T-cell (primary cell): ENCODE data around the gene CACNG4. TPM values are rescaled to one million over a fixed set of nuclear protein-coding genes. Genes with fewer than 3 reads are reported as not detected.

Experiments used
- ATAC-seq, 4 experiments: fragments of 200-7000 bp in 3 of 4; fragments of 150-1000 bp in 1 of 4; cut with Tn5 transposase; replicated peaks in 1 of 4; 1 replicate in 3 of 4; 2 replicates in 1 of 4; pipeline ENCODE4 v1.10.0; 2021; ENCODE audit warnings: moderate library complexity in 3 of 4, mild to moderate bottlenecking in 2 of 4, moderate number of reproducible peaks in 1 of 4
- CTCF ChIA-PET, 2 donors: fragments of 300-600 bp; sonication (Branson Sonifier 250); formaldehyde crosslinking; loops; one replicate each; lab custom pipeline; 2022; ENCODE audit warnings: antibody characterized with exemption in 2 of 2; lab: Charles Lee
- POLR2A ChIA-PET, 2 donors: fragments of 300-600 bp; sonication (Branson Sonifier 250); formaldehyde crosslinking; loops; one replicate each; lab custom pipeline; 2022; ENCODE audit warnings: antibody characterized with exemption in 2 of 2; lab: Charles Lee
- DNase-seq, 35 experiments: peaks; one replicate each; pipeline versions ENCODE4 v3.0.0 to v3.0.0-alpha.2; 2013 to 2023
- H3K27ac ChIP-seq: one replicate; pipeline ENCODE4 v1.5.1; 2013; ENCODE audit warnings: low read length
- H3K27me3 ChIP-seq, 2 experiments: replicated peaks in 1 of 2; 1 replicate in 1 of 2; 2 replicates in 1 of 2; pipeline versions ENCODE4 v1.6.1 to v1.7.0; 2013; ENCODE audit warnings: low read length in 1 of 2, mixed read lengths in 1 of 2; ENCODE audit not compliant: control insufficient read depth in 2 of 2, insufficient read depth in 2 of 2; ENCODE audit errors: extremely low read depth in 1 of 2
- H3K36me3 ChIP-seq, 2 donors: 1 replicate in 1 of 2; 2 replicates in 1 of 2; pipeline versions ENCODE4 v1.6.1 to v1.7.0; 2013; ENCODE audit warnings: low read length in 1 of 2; ENCODE audit not compliant: control insufficient read depth in 2 of 2, insufficient read depth in 1 of 2; ENCODE audit errors: extremely low read depth in 1 of 2
- H3K4me1 ChIP-seq, 2 experiments: 1 replicate in 1 of 2; 2 replicates in 1 of 2; pipeline versions ENCODE4 v1.6.1 to v1.7.0; 2013; ENCODE audit warnings: low read length in 2 of 2, mixed read lengths in 1 of 2; ENCODE audit not compliant: insufficient read depth in 2 of 2, control insufficient read depth in 1 of 2; ENCODE audit errors: extremely low read depth in 1 of 2
- H3K4me3 ChIP-seq, 2 donors: 1 replicate in 1 of 2; 2 replicates in 1 of 2; pipeline versions ENCODE4 v1.5.1 to v1.7.0; 2013; ENCODE audit warnings: mild to moderate bottlenecking in 2 of 2, low read length in 1 of 2, moderate library complexity in 1 of 2; ENCODE audit not compliant: control insufficient read depth in 1 of 2; ENCODE audit errors: extremely low read depth in 1 of 2
- H3K9me3 ChIP-seq: 2 replicates; pipeline ENCODE4 v1.7.0; 2013
- H3K27ac Mint-ChIP-seq, 2 donors: one replicate each; pipeline ENCODE4 v1.8.0; 2020 to 2021; ENCODE audit warnings: mild to moderate bottlenecking in 2 of 2, mixed read lengths in 2 of 2
- H3K27me3 Mint-ChIP-seq, 2 donors: one replicate each; pipeline ENCODE4 v1.8.0; 2021 to 2022; ENCODE audit warnings: mixed read lengths in 2 of 2
- H3K36me3 Mint-ChIP-seq: one replicate; pipeline ENCODE4 v1.8.0; 2021; ENCODE audit warnings: mixed read lengths
- H3K4me1 Mint-ChIP-seq, 3 donors: one replicate each; pipeline ENCODE4 v1.8.0; 2020 to 2022; ENCODE audit warnings: mixed read lengths in 3 of 3, mild to moderate bottlenecking in 1 of 3
- H3K4me3 Mint-ChIP-seq, 3 donors: one replicate each; pipeline ENCODE4 v1.8.0; 2020 to 2022; ENCODE audit warnings: mild to moderate bottlenecking in 3 of 3, mixed read lengths in 3 of 3, moderate library complexity in 3 of 3
- H3K9me3 Mint-ChIP-seq, 3 donors: one replicate each; pipeline ENCODE4 v1.8.0; 2020 to 2022; ENCODE audit warnings: mixed read lengths in 3 of 3
- WGBS: methylation state at CpG from one replicate; pipeline ENCODE4 v1.1.5; 2013; ENCODE audit warnings: missing lambda C conversion rate; ENCODE audit not compliant: insufficient coverage; 5-methylcytosine and 5-hydroxymethylcytosine counted together
- total RNA-seq, 35 experiments: library from RNA in 6 of 35; stranded (reverse) in 6 of 35; fragments of 120-200 nt in 1 of 35; gene quantifications; one replicate each; pipeline versions ENCODE4 v1.2.1 to v1.2.4 and lab custom pipeline; 2013 to 2026

Gene CACNG4
- total RNA-seq, 5 donors from 2014 or later (not counting 1 experiment from before 2014, with no cell fraction given), result 0.06 to 0.20 (median 0.13) TPM; not detected in 2

GRCh38 chr17:67056746-67057490 is 92.4 kb downstream of the CACNG4 start:
- Histone ChIP-seq H3K4me3 (no peak overlapping the region), H3K36me3 (no peaks in the 10 kb centered on the region), H3K9me3 (no peaks in the 10 kb centered on the region), H3K4me1 (no peaks in the 10 kb centered on the region), H3K27me3 (no peaks in the 10 kb centered on the region), H3K27ac (no peak overlapping the region)
- DNase-seq (no peak), ATAC-seq (no peak)
- Mint-ChIP-seq H3K36me3 (peaks cover 13% of the 10 kb centered on the region), H3K4me3 (no peak overlapping the region), H3K27me3 (no peaks in the 10 kb centered on the region), H3K27ac (no peak overlapping the region), H3K9me3 (no peaks in the 10 kb centered on the region), H3K4me1 (no peaks in the 10 kb centered on the region)
- WGBS, result 93% methylated on average over 16 of the region's 18 CpGs
- CTCF ChIA-PET, result no interaction called here
- POLR2A ChIA-PET, result no interaction called here

GRCh38 chr17:67058036-67058435 is 93.5 kb downstream of the CACNG4 start:
- no peaks in the 10 kb centered on the region for H3K9me3 ChIP-seq
- Mint-ChIP-seq H3K27me3 (no peaks in the 10 kb centered on the region), H3K9me3 (no peaks in the 10 kb centered on the region), H3K36me3 (peaks cover 18% of the 10 kb centered on the region), H3K4me3 (no peak overlapping the region), H3K27ac (no peak overlapping the region), H3K4me1 (no peaks in the 10 kb centered on the region)
- H3K27ac ChIP-seq, result no peak overlapping the region
- H3K4me3 ChIP-seq, result no peak overlapping the region
- H3K27me3 ChIP-seq, result no peaks in the 10 kb centered on the region
- no peaks in the 10 kb centered on the region for H3K4me1 ChIP-seq
- no peaks in the 10 kb centered on the region for H3K36me3 ChIP-seq
- DNase-seq, result no peak
- WGBS, result 100% methylated on average over 2 of the region's 8 CpGs
- CTCF ChIA-PET, result no interaction called here
- POLR2A ChIA-PET, result interaction anchor here in 1 of 2 donors (0.7 kb wide), 1 partner anchor 837 kb away, joined by 8 read pairs; no protein-coding TSS in a partner anchor
- no peak for ATAC-seq

GRCh38 chr17:67059372-67059771 is 94.9 kb downstream of the CACNG4 start:
- peaks cover 23% of the 10 kb centered on the region for H3K36me3 Mint-ChIP-seq
- Histone ChIP-seq H3K27me3 (no peaks in the 10 kb centered on the region), H3K4me1 (no peaks in the 10 kb centered on the region), H3K36me3 (no peaks in the 10 kb centered on the region), H3K9me3 (no peaks in the 10 kb centered on the region), H3K27ac (no peak overlapping the region), H3K4me3 (no peak overlapping the region)
- WGBS, result 94% methylated on average over 5 of the region's 6 CpGs
- POLR2A ChIA-PET, result interaction anchor here in 1 of 2 donors (0.7 kb wide), 1 partner anchor 113 kb away, joined by 3 read pairs; no protein-coding TSS in a partner anchor
- no peaks in the 10 kb centered on the region for H3K27me3 Mint-ChIP-seq
- H3K4me3 Mint-ChIP-seq, result no peak overlapping the region
- no peak overlapping the region for H3K27ac Mint-ChIP-seq
- ATAC-seq, result no peak
- no peaks in the 10 kb centered on the region for H3K9me3 Mint-ChIP-seq
- H3K4me1 Mint-ChIP-seq, result no peaks in the 10 kb centered on the region
- CTCF ChIA-PET, result no interaction called here
- DNase-seq, result no peak

GRCh38 chr17:67063141-67063540 is 98.6 kb downstream of the CACNG4 start:
- Mint-ChIP-seq H3K36me3 (peaks cover 32% of the 10 kb centered on the region), H3K27me3 (no peaks in the 10 kb centered on the region), H3K27ac (no peak overlapping the region), H3K4me1 (no peaks in the 10 kb centered on the region), H3K4me3 (no peak overlapping the region), H3K9me3 (no peaks in the 10 kb centered on the region)
- CTCF ChIA-PET, result no interaction called here
- Histone ChIP-seq H3K27ac (no peak overlapping the region), H3K4me3 (no peak overlapping the region), H3K9me3 (no peaks in the 10 kb centered on the region), H3K36me3 (peaks cover 0 to 4% of the 10 kb centered on the region in 2 donors), H3K27me3 (no peaks in the 10 kb centered on the region), H3K4me1 (no peaks in the 10 kb centered on the region)
- WGBS, result 95% methylated on average over 5 of the region's 6 CpGs
- no peak for ATAC-seq
- no peak for DNase-seq
- POLR2A ChIA-PET, result no interaction called here

GRCh38 chr17:67066717-67067116 is 102.2 kb downstream of the CACNG4 start:
- Mint-ChIP-seq H3K27me3 (no peaks in the 10 kb centered on the region), H3K27ac (no peak overlapping the region), H3K4me1 (no peaks in the 10 kb centered on the region), H3K9me3 (no peaks in the 10 kb centered on the region), H3K36me3 (peaks cover 32% of the 10 kb centered on the region), H3K4me3 (no peak overlapping the region)
- Histone ChIP-seq H3K4me3 (no peak overlapping the region), H3K36me3 (peaks cover 0 to 4% of the 10 kb centered on the region in 2 donors), H3K4me1 (no peaks in the 10 kb centered on the region), H3K27ac (no peak overlapping the region), H3K27me3 (no peaks in the 10 kb centered on the region), H3K9me3 (no peaks in the 10 kb centered on the region)
- no peak for DNase-seq
- ChIA-PET POLR2A (no interaction called here), CTCF (interaction anchor here in 1 of 2 donors (1.0 kb wide), 1 partner anchor 11 kb away, joined by 3 read pairs; no protein-coding TSS in a partner anchor)
- no peak for ATAC-seq
- 50% methylated on average over 2 of the region's 2 CpGs for WGBS

- Mint-ChIP-seq H3K4me1 (no peaks in the 10 kb centered on the region), H3K27ac (no peak overlapping the region), H3K36me3 (peaks cover 34% of the 10 kb centered on the region), H3K27me3 (no peaks in the 10 kb centered on the region), H3K4me3 (no peak overlapping the region), H3K9me3 (no peaks in the 10 kb centered on the region)
- Histone ChIP-seq H3K9me3 (no peaks in the 10 kb centered on the region), H3K4me3 (no peak overlapping the region), H3K27ac (no peak overlapping the region), H3K36me3 (peaks cover 5 to 8% of the 10 kb centered on the region in 2 donors), H3K4me1 (no peaks in the 10 kb centered on the region), H3K27me3 (no peaks in the 10 kb centered on the region)
- WGBS, result 96% methylated on average over 9 of the region's 13 CpGs
- ChIA-PET CTCF (no interaction called here), POLR2A (no interaction called here)
- no peak for ATAC-seq
- DNase-seq, result no peak
Observed at GRCh38 chr17:67067571-67068482, 103.3 kb downstream of the CACNG4 start.
